GM12874 (cell line): Measurements from ENCODE around the gene YEATS2.

Experiments used
- CTCF ChIP-seq: IDR thresholded peaks from 2 replicates; pipeline ENCODE4 v1.5.1; 2011; ENCODE audit warnings: low read depth, mild to moderate bottlenecking, control low read depth, low read length, moderate library complexity; ENCODE audit not compliant: insufficient read depth

YEATS2 gene

GRCh38 chr3:183789826-183790225, 92.2 kb downstream of the YEATS2 start:
- no peak for TF ChIP-seq CTCF

GRCh38 chr3:183790700-183791099, 93.1 kb downstream of the YEATS2 start:
- no peak for TF ChIP-seq CTCF

GRCh38 chr3:183792976-183793375, 95.4 kb downstream of the YEATS2 start:
- no peak for TF ChIP-seq CTCF

- TF ChIP-seq CTCF: no peak
Observed at GRCh38 chr3:183794452-183794851, 96.9 kb downstream of the YEATS2 start.

GRCh38 chr3:183796372-183796771, 98.8 kb downstream of the YEATS2 start:
- TF ChIP-seq CTCF: no peak

- TF ChIP-seq CTCF: no peak
Observed at GRCh38 chr3:183797996-183798395, 100.4 kb downstream of the YEATS2 start.

GRCh38 chr3:183799461-183799860, 101.9 kb downstream of the YEATS2 start:
- TF ChIP-seq CTCF: no peak
